Coronary artery (tissue), 2 donors: ENCODE results near the gene BARX2.

Source experiments
- DNase-seq: peaks from one replicate; pipeline ENCODE4 v3.0.0-alpha.2; 2017; ENCODE audit warnings: low spot score
- H3K27ac ChIP-seq, 2 donors: fragments of 200-600 bp; sonication (generic); one replicate each; pipeline ENCODE4 v1.5.1; 2016 to 2019
- H3K4me3 ChIP-seq: fragments of 200-600 bp; sonication (generic); 2 replicates; pipeline ENCODE4 v1.5.1; 2016; ENCODE audit warnings: mild to moderate bottlenecking, moderate library complexity
- TF ChIP-seq, protein P1 (sequence below): fragments of 200-600 bp; sonication (generic); IDR thresholded peaks from one replicate; pipeline ENCODE4 v1.5.1; 2019; ENCODE audit warnings: antibody characterized with exemption

The BARX2 gene

DNA sequence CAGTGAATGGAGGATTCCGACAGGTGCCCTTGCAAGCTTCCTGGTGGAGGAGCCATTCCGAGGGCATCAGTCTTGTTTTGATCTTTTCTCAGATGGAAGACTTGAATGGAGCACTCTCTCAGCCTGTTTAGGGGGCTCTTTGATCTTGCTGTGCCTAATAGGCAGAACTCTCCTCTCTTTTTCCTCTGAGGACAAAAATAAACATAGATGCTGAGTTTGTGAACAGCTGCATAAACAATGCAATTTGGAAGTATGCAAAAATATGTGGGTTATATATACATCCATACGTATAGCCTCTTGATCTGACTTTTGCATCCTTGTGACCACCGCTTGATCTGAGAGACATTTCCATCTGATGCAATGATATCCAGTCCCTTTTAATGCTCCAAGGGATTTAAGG, 29.1 kb downstream of the BARX2 start:
- TF ChIP-seq, protein P1, sequence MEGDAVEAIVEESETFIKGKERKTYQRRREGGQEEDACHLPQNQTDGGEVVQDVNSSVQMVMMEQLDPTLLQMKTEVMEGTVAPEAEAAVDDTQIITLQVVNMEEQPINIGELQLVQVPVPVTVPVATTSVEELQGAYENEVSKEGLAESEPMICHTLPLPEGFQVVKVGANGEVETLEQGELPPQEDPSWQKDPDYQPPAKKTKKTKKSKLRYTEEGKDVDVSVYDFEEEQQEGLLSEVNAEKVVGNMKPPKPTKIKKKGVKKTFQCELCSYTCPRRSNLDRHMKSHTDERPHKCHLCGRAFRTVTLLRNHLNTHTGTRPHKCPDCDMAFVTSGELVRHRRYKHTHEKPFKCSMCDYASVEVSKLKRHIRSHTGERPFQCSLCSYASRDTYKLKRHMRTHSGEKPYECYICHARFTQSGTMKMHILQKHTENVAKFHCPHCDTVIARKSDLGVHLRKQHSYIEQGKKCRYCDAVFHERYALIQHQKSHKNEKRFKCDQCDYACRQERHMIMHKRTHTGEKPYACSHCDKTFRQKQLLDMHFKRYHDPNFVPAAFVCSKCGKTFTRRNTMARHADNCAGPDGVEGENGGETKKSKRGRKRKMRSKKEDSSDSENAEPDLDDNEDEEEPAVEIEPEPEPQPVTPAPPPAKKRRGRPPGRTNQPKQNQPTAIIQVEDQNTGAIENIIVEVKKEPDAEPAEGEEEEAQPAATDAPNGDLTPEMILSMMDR, result no peak
- Histone ChIP-seq H3K27ac (no peak overlapping the region), H3K4me3 (no peak overlapping the region)
- DNase-seq, result no peak

DNA sequence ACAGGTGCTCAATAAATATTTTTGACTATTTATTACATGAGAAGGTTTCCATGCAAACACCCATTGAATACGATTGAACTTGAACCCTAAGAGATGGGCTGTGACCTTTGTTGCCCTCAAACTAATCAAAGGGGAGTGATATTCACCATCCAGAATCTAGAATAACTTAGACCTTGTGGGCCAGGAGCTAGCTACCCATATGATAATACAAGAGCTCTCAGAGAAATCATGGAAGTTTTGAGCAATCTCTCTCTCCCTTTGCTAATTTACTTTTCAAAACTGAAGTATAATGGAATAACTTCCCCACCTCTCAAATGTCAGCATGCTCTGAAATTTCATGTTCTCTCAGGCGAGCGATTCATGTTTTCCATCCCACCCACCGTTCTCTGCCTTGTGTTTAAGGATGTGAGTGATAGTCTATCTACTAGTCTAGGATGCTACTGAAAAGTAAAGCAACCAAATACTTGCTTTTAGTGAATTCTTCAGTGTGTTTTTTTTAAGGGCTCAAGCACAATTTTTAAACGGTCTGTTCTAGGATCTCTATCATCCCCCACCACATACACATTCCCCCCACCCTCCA, 33.3 kb downstream of the BARX2 start:
- DNase-seq, result no peak
- H3K27ac ChIP-seq, result no peak overlapping the region
- TF ChIP-seq, protein P1, result no peak

DNA sequence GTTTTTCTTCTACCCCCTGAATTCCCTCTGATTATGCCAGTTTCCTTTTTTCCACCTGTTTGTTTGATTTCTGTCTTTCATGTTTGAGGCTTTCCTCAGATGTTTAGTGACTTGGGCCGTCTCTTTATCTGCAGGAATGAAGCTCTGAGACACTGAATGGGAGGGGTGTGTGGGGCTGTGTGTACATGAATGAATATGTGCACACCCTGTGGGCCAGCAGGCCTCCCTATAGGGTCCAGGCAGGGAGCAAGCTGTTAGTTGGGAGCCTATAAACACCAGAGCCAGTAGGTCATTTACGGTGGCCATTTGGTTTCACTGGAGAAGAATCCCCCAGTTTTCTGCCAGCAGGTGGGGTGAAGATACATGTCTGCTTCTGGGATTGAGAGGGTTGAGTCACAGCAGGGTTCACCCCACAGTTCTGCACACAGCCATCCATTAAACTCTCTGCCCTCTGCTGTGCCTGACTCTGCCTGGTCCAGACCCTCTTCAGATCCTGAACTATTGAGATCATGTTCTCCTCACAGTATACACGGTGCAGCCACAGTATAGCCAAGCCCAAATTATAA, 34.8 kb downstream of the BARX2 start:
- DNase-seq, result no peak
- no peak overlapping the region for H3K4me3 ChIP-seq
- TF ChIP-seq, protein P1, result no peak
- no peak overlapping the region for H3K27ac ChIP-seq

More for the DNA sequence above, 33.3 kb downstream of the BARX2 start:
- no peak overlapping the region for H3K4me3 ChIP-seq

DNA sequence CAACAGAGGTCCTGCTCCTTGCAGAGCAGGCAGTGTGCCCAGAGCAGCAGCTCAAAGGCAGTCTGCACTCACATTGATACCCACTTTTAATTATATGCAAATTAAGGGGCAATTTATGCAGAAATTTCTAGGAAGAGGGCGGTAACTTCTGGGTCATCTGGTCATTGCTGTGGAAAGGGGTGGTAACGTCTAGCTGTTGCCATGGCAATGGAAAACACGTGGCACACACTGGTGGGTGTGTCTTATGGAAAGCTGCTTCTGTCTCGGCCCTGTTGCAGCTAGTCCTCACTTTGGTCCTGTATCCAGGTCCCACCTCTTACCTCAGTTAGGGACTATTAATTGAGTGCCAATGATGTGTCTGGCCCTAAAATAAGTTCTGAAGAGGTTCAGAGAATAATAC, 36.8 kb downstream of the BARX2 start:
- Histone ChIP-seq H3K27ac (no peak overlapping the region), H3K4me3 (no peak overlapping the region)
- DNase-seq, result no peak
- TF ChIP-seq, protein P1, result no peak

DNA sequence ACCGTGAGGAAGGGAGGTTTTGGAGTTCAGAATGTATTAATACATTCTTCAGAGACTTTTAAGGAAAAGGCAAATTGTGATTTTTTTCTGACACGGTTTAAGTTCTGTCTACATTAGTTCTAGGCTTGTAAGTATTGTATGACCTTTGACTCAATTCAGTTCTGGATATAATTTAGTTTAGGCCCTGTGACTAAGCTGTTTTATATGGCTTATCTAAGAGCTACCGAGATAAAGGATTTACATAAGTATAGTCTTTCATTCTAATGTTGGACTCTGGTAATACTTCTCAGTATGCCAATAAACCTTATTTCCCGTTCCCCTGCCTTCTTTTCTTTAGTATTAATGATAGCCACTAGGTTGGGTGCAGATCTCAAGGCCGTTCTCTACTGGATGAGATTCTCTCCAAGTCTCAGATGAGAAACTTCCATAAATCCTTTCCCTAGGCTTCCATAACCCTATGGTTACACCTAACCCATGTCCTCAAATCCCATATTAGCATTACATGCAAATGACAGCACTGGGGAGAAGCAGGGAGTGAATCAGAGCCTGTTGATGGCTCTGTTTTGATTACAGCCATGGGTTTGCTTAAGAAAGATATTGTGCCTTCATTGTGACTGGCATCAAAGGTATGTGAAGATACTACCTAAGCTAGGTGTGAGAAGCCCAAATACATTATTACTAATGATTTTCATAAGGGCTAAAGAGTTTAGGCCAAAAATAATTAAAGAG, 38.7 kb downstream of the BARX2 start:
- H3K4me3 ChIP-seq, result no peak overlapping the region
- DNase-seq, result no peak
- H3K27ac ChIP-seq, result no peak overlapping the region
- TF ChIP-seq, protein P1, result no peak

DNA sequence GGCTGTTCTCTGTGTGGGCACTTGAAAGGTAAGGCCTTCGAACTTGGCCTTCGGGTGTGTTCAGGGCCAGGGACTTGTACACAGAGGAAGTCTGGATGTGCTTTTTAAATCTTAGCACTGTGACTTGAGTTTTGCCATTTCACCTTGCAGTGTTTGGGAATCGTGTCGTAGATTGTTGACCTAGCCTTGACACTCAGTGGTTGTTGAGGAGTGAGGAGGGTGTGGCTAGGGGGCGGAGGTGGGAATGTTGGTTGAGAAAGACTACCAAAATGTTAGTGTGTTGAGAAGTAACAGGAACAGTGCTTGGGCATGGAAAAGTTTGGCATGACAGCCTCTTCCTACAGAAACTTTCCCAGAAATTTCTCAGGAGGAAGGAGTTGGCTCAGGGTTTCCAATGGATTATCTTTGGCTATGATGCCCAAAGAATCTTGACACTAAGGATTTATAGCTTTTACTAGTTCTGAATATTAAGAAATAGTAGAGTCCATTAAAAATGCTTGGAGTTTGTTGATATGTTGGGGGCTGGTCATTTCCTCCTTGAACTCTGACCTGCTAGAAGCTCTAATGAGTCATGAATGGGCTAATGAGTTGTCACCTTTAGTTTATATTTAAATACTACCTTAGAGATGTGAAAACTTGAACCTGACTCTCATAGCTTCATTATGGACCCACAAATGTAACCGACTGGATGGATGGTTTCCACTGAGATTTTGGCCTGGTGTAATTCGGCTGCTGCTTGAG, 40.6 kb downstream of the BARX2 start:
- Histone ChIP-seq H3K4me3 (no peak overlapping the region), H3K27ac (no peak overlapping the region)
- TF ChIP-seq, protein P1, result no peak
- no peak for DNase-seq
